Kidney (tissue), 14 donors: ENCODE data around the gene SPHKAP. TPM values are rescaled to one million over a fixed set of nuclear protein-coding genes. Genes with fewer than 3 reads are reported as not detected.

Source experiments
- DNase-seq, 5 donors: peaks; one replicate each; pipeline ENCODE4 v3.0.0-alpha.2; 2013 to 2020
- FAIRE-seq: peaks from 2 replicates; lab custom pipeline; 2012; peaks lifted over from hg19 to GRCh38; lab: Jason Lieb, UNC
- H3K27ac ChIP-seq, 2 donors: one replicate each; pipeline ENCODE4 v1.7.0; 2013; ENCODE audit warnings: low read depth in 2 of 2, low read length in 2 of 2, inconsistent platforms in 1 of 2
- H3K27me3 ChIP-seq: one replicate; pipeline ENCODE4 v1.7.1; 2013; ENCODE audit warnings: low read length, inconsistent platforms; ENCODE audit not compliant: control insufficient read depth, insufficient read depth
- H3K36me3 ChIP-seq, 3 donors: one replicate each; pipeline versions ENCODE4 v1.7.0 to v1.7.1; 2013; ENCODE audit warnings: low read length in 3 of 3, control low read depth in 1 of 3, inconsistent platforms in 1 of 3; ENCODE audit not compliant: insufficient read depth in 3 of 3, control insufficient read depth in 2 of 3
- H3K4me1 ChIP-seq, 3 donors: one replicate each; pipeline versions ENCODE4 v1.7.0 to v1.7.1; 2013; ENCODE audit warnings: low read length in 3 of 3, inconsistent platforms in 1 of 3, low read depth in 1 of 3; ENCODE audit not compliant: control insufficient read depth in 2 of 3, insufficient read depth in 2 of 3
- H3K4me3 ChIP-seq, 3 donors: one replicate each; pipeline versions ENCODE4 v1.7.0 to v1.8.1; 2013; ENCODE audit warnings: low read length in 3 of 3, control low read depth in 1 of 3, inconsistent platforms in 1 of 3
- H3K9ac ChIP-seq, 3 donors: one replicate each; pipeline versions ENCODE4 v1.7.0 to v1.7.1; 2013; ENCODE audit warnings: low read length in 3 of 3, control low read depth in 1 of 3, inconsistent platforms in 1 of 3
- H3K9me3 ChIP-seq, 3 donors: one replicate each; pipeline versions ENCODE4 v1.7.0 to v1.7.1; 2013; ENCODE audit warnings: low read length in 3 of 3, control low read depth in 1 of 3, inconsistent platforms in 1 of 3; ENCODE audit not compliant: control insufficient read depth in 2 of 3, insufficient read depth in 1 of 3
- CTCF ChIP-seq: IDR thresholded peaks from 3 replicates; pipeline ENCODE4 v1.5.1; 2012; ENCODE audit warnings: mild to moderate bottlenecking, moderate library complexity, borderline replicate concordance; ENCODE audit not compliant: insufficient read depth; ENCODE audit errors: extremely low read depth
- intact Hi-C: fragments of 100-400 bp; cut with DNase I; formaldehyde crosslinking; loops from one replicate; pipeline ENCODE4 v1.11.1; 2022
- polyA plus RNA-seq: library from polyadenylated mRNA; stranded (reverse); fragments of 350-450 nt; fragmentation: Illumina TruSeq; extraction: RNeasy Lipid Tissue Mini Kit (QIAGEN cat#74804); gene quantifications from one replicate; pipeline ENCODE4 v1.2.3, GENCODE V29; 2014; ENCODE audit warnings: low read depth, low replicate concordance; ENCODE audit not compliant: insufficient read depth
- total RNA-seq: library from RNA; stranded (reverse); fragmentation: NEBNext Ultra II Directional; extraction: Animal tissue kit (Norgen Biotek cat#: 25700); gene quantifications from one replicate; pipeline ENCODE4 v1.2.1, GENCODE V29; 2021
- donor health status: control.
- donor health status: control.
- donor health status: control.
- donor health status: control.
- donor health status: control.
- donor health status: DM: yes; HTN: yes; CAD: no.
- donor health status: Normal renal cell carcinoma (clear cell type).

SPHKAP gene
- total and polyA plus RNA-seq, 2 donors from 2014 or later, result 0.03 TPM; not detected in 1

DNA sequence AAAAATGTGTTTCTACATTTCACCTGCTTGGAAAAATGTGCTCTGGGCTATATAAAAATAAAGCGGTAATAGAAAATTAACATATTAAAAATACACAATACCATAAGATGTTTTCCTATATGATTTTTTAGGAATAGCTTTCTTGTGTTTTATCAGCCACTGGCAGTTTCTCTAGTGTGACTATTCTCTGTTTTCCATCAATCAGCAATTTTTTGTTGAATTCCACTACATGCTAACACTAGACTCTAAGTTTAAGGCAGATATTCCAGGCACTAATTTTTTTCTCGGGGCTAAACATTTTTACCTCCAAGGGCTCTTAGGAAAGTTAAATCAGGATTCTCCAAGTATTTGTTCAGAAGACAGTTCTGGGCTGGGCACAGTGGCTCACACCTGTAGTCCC lies 140.5 kb downstream of the SPHKAP start:
- TF ChIP-seq CTCF, result no peak
- no peaks in the 10 kb centered on the region for H3K9me3 ChIP-seq
- DNase-seq, result no peak
- no peaks in the 10 kb centered on the region for H3K36me3 ChIP-seq
- no peak for FAIRE-seq
- no peak overlapping the region for H3K9ac ChIP-seq
- intact Hi-C loops, result no loop called here
- H3K27ac ChIP-seq, result no peak overlapping the region
- H3K4me3 ChIP-seq, result no peak overlapping the region
- H3K4me1 ChIP-seq, result no peaks in the 10 kb centered on the region
- no peaks in the 10 kb centered on the region for H3K27me3 ChIP-seq

GRCh38 chr2:228039752-228040534 lies 141.5 kb downstream of the SPHKAP start:
- FAIRE-seq (peak; percentile 77), DNase-seq (peak in 2 of 5 donors; percentile 0 to 24)
- Histone ChIP-seq H3K9ac (no peak overlapping the region), H3K36me3 (no peaks in the 10 kb centered on the region), H3K27me3 (no peaks in the 10 kb centered on the region), H3K4me3 (no peak overlapping the region), H3K27ac (no peak overlapping the region), H3K4me1 (no peaks in the 10 kb centered on the region), H3K9me3 (no peaks in the 10 kb centered on the region)
- TF ChIP-seq CTCF, result peak; percentile 30
- intact Hi-C loops, result no loop called here

- Histone ChIP-seq H3K36me3 (no peaks in the 10 kb centered on the region), H3K27ac (no peak overlapping the region), H3K9me3 (no peaks in the 10 kb centered on the region), H3K9ac (no peak overlapping the region), H3K4me1 (no peaks in the 10 kb centered on the region), H3K4me3 (no peak overlapping the region), H3K27me3 (no peaks in the 10 kb centered on the region)
- FAIRE-seq, result no peak
- intact Hi-C loops, result no loop called here
- DNase-seq, result no peak
- TF ChIP-seq CTCF, result no peak
Measured at GRCh38 chr2:228038967-228039366, 142.5 kb downstream of the SPHKAP start.

DNA sequence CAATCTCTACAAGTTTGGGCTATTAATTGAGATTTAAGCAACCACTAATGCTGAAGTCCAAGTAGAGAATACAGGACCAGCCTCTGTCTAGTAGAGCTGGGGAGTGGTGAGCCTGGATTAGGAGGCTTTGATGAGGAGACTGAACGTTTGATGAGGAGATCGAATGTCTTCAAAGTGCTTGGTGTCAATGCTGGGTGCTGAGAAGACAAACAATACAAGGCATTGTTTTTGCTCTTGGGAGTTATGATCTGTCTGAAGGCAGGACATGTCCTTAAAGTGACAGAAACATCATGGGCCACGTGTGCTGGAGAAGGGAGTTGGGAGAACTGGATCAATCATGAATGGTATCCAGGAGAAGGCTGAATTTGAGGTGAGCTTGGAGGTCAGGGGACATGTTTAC lies 143.6 kb downstream of the SPHKAP start:
- no peaks in the 10 kb centered on the region for H3K27me3 ChIP-seq
- H3K4me3 ChIP-seq, result no peak overlapping the region
- intact Hi-C loops, result no loop called here
- no peak overlapping the region for H3K27ac ChIP-seq
- FAIRE-seq (no peak), DNase-seq (no peak)
- H3K9ac ChIP-seq, result no peak overlapping the region
- H3K9me3 ChIP-seq, result no peaks in the 10 kb centered on the region
- no peak for TF ChIP-seq CTCF
- no peaks in the 10 kb centered on the region for H3K36me3 ChIP-seq
- H3K4me1 ChIP-seq, result no peaks in the 10 kb centered on the region
